Lower leg skin (tissue), 4 donors: ENCODE results near the gene GPR155. TPM values are rescaled to one million over a fixed set of nuclear protein-coding genes. Genes with fewer than 3 reads are reported as not detected.
"Not testable (repeated sequence)": the region's sequence is repeated elsewhere in the genome, so short reads cannot be mapped to it uniquely, and the experiment has no call there.

Experiments used
- DNase-seq, 2 donors: peaks; one replicate each; pipeline ENCODE4 v3.0.0-alpha.2; 2019; ENCODE audit warnings: low spot score in 2 of 2
- H3K4me3 ChIP-seq: fragments of 200-600 bp; sonication (generic); 2 replicates; pipeline ENCODE4 v1.5.1; 2017; ENCODE audit warnings: mild to moderate bottlenecking, low read depth; ENCODE audit not compliant: poor library complexity, severe bottlenecking
- POLR2A ChIP-seq, 2 donors: fragments of 450-650 bp; IDR thresholded peaks; one replicate each; pipeline ENCODE4 v1.6.1; 2016 to 2017; ENCODE audit warnings: antibody characterized with exemption in 2 of 2, mild to moderate bottlenecking in 1 of 2, moderate library complexity in 1 of 2
- WGBS, 2 donors: methylation state at CpG; one replicate each; pipeline ENCODE4 v1.1.5; 2018; 5-methylcytosine and 5-hydroxymethylcytosine counted together
- intact Hi-C: fragments of 100-400 bp; cut with DNase I; formaldehyde crosslinking; loops from one replicate; pipeline ENCODE4 v1.15.0; 2023; ENCODE audit warnings: low total_unique reads
- total RNA-seq, 4 donors: library from RNA; depleted of rRNA; stranded (reverse); fragments of >200 nt; gene quantifications; one replicate each; pipeline ENCODE4 v1.1.0, GENCODE V29; 2016
- TF ChIP-seq, protein P1 (sequence below), 3 donors: fragments of 450-650 bp; IDR thresholded peaks; one replicate each; pipeline ENCODE4 v1.5.1; 2016; ENCODE audit warnings: antibody characterized with exemption in 3 of 3, mild to moderate bottlenecking in 3 of 3, moderate library complexity in 2 of 3

Gene GPR155
- total RNA-seq, 4 donors from 2014 or later, result 14.5 to 20.2 (median 17.5) TPM

DNA sequence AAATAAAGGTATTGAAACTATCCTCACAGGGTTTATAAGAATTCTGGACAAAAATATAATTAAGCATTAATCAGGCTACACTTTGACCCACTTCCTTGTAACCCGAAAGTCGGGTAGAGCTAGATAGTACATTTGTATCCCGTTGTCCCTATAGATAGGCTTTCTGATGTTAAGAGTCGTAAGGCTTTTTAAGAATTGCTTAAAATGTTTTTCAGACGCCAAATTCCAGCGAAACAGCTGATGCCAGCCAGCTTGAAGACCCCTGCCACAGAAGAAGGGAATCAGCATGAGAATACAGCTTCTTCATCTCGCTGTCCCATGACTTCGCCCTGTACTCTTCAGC lies 962 bp upstream of the GPR155 start:
- WGBS, 2 donors, result 93 to 95% methylated on average over 8 of the region's 8 CpGs
- intact Hi-C loops, result no loop called here
- no peak for DNase-seq
- TF ChIP-seq, protein P1, sequence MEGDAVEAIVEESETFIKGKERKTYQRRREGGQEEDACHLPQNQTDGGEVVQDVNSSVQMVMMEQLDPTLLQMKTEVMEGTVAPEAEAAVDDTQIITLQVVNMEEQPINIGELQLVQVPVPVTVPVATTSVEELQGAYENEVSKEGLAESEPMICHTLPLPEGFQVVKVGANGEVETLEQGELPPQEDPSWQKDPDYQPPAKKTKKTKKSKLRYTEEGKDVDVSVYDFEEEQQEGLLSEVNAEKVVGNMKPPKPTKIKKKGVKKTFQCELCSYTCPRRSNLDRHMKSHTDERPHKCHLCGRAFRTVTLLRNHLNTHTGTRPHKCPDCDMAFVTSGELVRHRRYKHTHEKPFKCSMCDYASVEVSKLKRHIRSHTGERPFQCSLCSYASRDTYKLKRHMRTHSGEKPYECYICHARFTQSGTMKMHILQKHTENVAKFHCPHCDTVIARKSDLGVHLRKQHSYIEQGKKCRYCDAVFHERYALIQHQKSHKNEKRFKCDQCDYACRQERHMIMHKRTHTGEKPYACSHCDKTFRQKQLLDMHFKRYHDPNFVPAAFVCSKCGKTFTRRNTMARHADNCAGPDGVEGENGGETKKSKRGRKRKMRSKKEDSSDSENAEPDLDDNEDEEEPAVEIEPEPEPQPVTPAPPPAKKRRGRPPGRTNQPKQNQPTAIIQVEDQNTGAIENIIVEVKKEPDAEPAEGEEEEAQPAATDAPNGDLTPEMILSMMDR (IDR thresholded peaks at IDR 0.05), result no peak
- no peak for TF ChIP-seq POLR2A (IDR thresholded peaks at IDR 0.05)
- H3K4me3 ChIP-seq, result no peak overlapping the region

DNA sequence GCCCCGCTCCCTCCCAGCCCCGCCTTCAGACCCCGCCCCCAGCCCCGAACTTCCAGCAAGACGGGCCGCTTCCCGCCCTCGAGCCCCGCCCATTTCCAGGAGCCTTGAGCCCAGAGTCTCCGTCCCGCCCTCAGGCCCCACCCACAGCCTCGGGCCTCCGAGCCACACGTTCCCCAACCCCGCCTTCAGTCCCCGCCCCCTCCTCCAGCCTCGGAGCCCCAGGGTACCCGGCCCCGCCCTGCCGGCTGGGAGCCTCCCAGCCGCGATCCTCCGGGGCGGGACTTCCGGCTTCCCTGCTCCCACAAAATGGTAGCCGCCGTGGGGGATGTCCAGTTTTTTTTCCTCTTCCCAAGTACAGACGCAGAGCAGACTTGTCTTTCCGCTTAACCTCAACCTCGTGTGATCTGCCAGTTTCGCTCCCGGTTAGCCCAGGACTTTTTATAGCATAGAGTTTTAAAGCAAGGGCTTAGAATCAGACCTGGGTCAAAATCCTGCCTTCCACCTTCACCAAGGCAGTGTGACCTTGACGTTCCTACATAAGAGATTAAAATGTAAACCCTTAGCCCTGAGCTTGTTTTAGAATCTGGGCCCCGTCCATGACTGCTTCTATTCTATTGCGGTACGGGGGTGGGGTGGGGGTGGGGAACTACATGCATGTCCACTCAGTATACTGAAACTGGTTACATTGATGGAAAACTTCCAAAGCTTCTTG lies 435 bp upstream of the GPR155 start:
- WGBS, 2 donors, result 3 to 4% methylated on average over 26 to 36 of the region's 36 CpGs
- peak overlapping the region; percentile 7 for H3K4me3 ChIP-seq
- peak; percentile 99 to 100 for DNase-seq
- TF ChIP-seq POLR2A (IDR thresholded peaks at IDR 0.05), result no peak
- TF ChIP-seq, protein P1 (IDR thresholded peaks at IDR 0.05), result no peak
- intact Hi-C loops, result no loop called here

DNA sequence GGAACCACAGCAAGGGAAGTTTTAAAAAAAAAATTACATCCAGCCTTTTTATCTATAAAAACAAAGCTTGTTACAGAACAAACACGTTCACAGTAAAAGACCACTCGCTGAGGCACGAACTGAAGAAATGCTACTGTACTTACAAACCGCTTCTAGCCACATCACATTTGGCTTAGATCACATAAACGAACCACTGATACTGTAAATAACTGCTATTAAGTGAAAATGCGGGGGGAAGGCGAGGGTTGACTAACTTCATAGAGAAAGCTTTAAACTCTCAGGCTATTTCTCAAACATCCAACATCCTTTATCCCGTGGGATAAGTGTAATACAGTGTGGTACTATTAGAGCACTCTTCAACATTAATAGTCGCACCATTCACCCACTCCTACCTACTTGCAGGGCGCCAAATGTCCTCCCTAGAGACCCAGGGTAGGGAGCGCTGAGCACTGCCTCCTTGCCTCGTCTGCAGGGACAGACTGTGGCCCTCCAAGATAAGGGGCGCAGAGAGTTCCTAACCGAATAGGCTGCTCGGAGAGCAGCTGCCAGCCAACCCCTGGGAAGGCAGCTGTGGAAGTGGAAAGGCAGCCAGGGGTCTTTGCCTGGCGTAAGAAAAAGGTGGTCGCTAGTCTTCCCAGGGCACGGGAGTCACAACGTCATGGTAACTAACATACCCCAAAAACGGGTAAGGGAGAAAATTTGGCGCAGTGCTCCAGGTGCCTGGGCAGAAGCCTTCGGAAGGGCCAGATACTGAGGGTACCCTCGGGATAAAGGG lies 854 bp downstream of the GPR155 start:
- H3K4me3 ChIP-seq, result peak overlapping the region; percentile 62
- intact Hi-C loops, result no loop called here
- 2 to 3% methylated on average over 22 to 23 of the region's 23 CpGs for WGBS, 2 donors
- DNase-seq, result no peak
- TF ChIP-seq POLR2A (IDR thresholded peaks at IDR 0.05), result no peak
- TF ChIP-seq, protein P1 (IDR thresholded peaks at IDR 0.05), result no peak

DNA sequence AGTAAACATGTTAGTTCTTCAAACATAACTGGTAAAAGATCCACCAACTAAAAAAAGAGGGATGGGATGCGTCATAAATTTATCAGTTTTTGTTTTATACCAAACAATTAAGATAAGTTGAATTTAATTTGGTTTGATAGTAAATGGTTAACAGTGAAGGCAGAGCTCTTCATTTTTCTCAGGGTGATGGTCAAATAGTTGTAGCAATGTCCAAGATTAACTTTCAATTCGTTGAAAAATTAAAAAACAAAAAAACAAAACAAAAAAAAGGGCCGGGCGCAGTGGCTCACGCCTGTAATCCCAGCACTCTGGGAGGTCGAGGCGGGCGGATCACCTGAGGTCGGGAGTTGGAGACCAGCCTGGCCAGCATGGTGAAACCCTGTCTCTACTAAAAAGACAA lies 1.8 kb downstream of the GPR155 start:
- WGBS, 2 donors, result 39 to 58% methylated on average over 9 of the region's 9 CpGs

DNA sequence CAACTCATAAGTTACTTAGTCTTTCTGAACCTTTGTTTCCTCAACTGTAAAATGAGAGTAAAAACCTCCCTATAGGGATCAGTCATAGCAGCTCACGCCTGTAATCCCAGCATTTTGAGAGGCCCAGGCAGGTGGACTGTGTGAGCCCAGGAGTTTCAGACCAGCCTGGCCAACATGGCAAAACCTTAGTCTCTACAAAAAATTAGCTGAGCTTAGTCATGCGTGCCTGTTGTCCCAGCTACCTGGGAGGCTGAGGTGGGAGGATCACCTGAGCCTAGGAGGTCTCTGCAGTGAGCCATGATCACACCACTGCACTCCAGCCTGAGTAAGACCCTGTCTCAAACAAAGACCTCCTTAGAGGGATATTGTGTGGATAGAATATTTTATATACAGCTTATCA lies 2.3 kb downstream of the GPR155 start:
- 64 to 77% methylated on average over 2 of the region's 2 CpGs for WGBS, 2 donors
- no peak for TF ChIP-seq POLR2A (IDR thresholded peaks at IDR 0.05)
- intact Hi-C loops, result no loop called here

More for the DNA sequence above, 1.8 kb downstream of the GPR155 start:
- DNase-seq, intact Hi-C loops, H3K4me3 ChIP-seq: not testable (repeated sequence)

DNA sequence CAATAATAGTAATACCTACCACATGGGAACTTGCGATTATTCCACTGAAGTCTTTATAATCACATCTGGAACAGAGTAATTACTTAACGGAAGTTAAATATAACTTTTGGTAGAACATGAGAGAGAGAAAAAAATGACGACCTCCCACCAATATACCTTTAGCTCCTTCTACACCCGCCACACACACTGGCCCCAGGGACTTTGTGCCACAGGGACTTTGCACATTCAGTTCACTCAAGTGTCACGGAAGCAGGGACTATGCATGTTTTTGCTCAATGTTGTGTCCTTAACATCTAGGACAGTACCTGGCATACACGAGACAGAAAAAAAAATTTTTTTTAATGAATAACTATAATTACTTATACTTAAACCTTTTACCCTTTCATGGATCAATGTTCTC lies 4.0 kb downstream of the GPR155 start:
- TF ChIP-seq, protein P1 (IDR thresholded peaks at IDR 0.05), result no peak
- TF ChIP-seq POLR2A (IDR thresholded peaks at IDR 0.05), result no peak
- DNase-seq, result no peak

More for the DNA sequence above, 2.3 kb downstream of the GPR155 start:
- no peak overlapping the region for H3K4me3 ChIP-seq
- DNase-seq, result no peak

More for the DNA sequence above, 4.0 kb downstream of the GPR155 start:
- intact Hi-C loops, result no loop called here
- H3K4me3 ChIP-seq, result no peak overlapping the region
- 94 to 96% methylated on average over 6 of the region's 6 CpGs for WGBS, 2 donors
